Ramos (cell line): Measurements from ENCODE around the gene SCN10A.

Experiments used
- in situ Hi-C: fragments of 300-500 bp; cut with MboI; formaldehyde crosslinking; loops from one replicate; pipeline ENCODE4 v1.14.3; 2022; ENCODE audit warnings: low sequenced_read_pairs; ENCODE audit not compliant: unreplicated experiment

SCN10A gene

GRCh38 chr3:38657369-38657768, 158.6 kb downstream of the SCN10A start:
- in situ Hi-C loops: no loop called here

GRCh38 chr3:38655708-38656300, 160.2 kb downstream of the SCN10A start:
- in situ Hi-C loops: no loop called here

GRCh38 chr3:38653685-38654537, 162.1 kb downstream of the SCN10A start:
- in situ Hi-C loops: no loop called here

GRCh38 chr3:38652934-38653333, 163.1 kb downstream of the SCN10A start:
- in situ Hi-C loops: no loop called here

- in situ Hi-C loops: no loop called here
These were observed 164.7 kb downstream of the SCN10A start for GRCh38 chr3:38651153-38651789.

GRCh38 chr3:38650248-38650951, 165.6 kb downstream of the SCN10A start:
- in situ Hi-C loops: no loop called here

GRCh38 chr3:38649500-38650247, 166.3 kb downstream of the SCN10A start, which contains the start of gene SCN5A:
TSS of gene SCN5A (minus strand) at chr3:38649687. CDS start at chr3:38633307, 16,380 bp downstream.
- in situ Hi-C loops: loop anchor here (10.0 kb wide), 1 partner anchor 125 kb away; no protein-coding TSS in a partner anchor

- in situ Hi-C loops: loop anchor here (10.0 kb wide), 1 partner anchor 124 kb away; no protein-coding TSS in a partner anchor
These were observed 167.1 kb downstream of the SCN10A start for GRCh38 chr3:38648659-38649499.

- in situ Hi-C loops: loop anchor here (10.0 kb wide), 1 partner anchor 123 kb away; no protein-coding TSS in a partner anchor
These were observed 167.9 kb downstream of the SCN10A start for GRCh38 chr3:38648024-38648658.

GRCh38 chr3:38647217-38647970, 168.6 kb downstream of the SCN10A start:
- in situ Hi-C loops: loop anchor here (10.0 kb wide), 1 partner anchor 123 kb away; no protein-coding TSS in a partner anchor
